Colon (tissue), 2 donors: ENCODE results near the gene PTBP3.
"Not testable (repeated sequence)": the region's sequence is repeated elsewhere in the genome, so short reads cannot be mapped to it uniquely, and the experiment has no call there.

ENCODE experiments used
- FAIRE-seq: peaks from 2 replicates; lab custom pipeline; 2012; peaks lifted over from hg19 to GRCh38; lab: Jason Lieb, UNC
- donor health status: control.
- donor health status: control.

Gene PTBP3

DNA sequence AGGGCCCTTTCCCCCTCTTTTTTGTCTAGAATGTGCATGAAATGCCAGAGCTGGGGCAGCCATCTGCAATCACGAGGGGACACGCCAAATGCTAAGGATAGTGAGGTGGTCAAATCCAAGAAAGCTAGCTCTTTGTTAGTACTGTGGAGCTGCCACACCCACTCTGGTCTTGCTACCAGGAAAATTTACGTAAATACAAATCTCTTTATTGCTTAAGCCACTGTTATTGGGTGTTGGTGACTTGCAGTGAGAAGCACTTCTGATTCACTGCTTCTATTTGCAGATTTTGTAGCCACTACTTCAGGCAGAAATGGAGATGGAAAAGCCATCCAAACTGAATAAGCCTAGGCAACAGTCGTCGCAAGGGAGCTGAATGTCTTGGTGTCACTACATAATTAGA, 132.7 kb downstream of the PTBP3 start:
- FAIRE-seq: no peak

DNA sequence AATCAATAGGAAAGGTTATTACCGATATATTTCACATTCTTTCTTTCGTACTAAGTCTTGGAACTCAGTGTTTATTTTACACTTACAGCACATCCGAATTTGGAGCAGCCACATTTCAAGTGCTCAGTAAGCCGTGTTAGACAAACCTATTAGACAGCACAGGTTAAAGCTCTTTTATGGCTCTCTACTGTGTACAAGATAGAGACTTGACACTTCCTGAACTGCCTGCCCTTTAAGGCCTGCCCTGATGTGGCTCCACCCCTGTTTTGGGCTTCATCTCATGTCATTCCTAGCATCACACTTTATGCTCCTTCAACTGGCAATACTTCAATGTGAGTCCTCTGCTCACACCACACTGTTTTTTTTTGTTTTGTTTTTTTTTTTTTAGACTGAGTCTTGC, 134.8 kb downstream of the PTBP3 start:
- no peak for FAIRE-seq

DNA sequence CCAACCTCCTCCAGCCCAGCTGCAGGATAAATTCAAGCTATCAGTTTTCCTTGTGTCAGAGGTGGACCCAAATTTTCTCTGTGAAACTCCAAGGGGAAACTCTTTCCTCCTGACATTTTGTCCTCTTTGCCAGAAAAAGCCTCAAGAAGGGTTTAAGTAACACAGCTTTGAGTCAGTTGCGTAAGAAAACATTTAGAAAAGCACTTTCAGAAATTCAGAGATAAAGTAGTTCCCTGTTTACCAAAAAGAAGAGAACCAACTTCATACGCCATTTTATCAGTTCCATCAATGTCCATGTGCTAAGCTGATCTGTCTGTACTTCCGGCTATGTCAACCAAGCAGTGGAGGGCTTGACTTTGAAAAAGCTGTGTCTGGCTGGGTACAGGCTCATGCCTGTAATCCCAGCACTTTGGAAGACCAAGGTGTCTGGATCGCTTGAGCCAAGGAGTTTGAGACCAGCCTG, 138.4 kb downstream of the PTBP3 start:
- no peak for FAIRE-seq

DNA sequence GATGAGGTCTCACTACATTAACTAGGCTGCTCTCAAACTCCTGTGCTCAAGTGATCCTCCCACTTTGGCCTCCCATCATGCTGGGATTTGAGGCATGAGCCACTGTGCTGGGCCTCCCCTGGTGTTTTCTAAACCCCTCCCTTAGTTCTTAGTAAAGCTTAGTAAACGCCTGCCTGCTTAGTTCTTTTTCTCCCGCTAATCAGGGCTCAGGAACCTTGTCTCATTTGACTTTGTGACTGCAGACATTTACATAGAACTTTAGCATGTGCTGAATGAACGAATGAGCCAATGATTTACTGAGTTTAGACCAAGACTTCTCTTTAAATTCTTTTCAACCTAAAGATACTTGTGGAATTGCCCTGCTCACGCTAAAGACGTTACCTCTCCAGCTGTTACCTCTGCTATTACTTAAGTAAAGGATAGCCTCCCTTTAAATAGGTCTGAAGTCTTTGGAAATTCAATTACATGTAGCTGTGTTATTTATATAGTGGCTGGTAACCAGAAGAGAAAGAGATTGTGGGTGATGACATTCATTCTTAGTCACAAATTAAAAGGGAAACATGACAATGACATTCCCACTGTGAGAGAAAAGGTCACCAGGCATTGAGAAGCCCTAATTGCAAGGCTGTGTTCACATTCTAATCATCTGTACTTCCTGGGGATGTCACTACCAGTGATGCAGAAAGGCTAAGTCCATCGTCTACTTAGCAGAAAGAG, 139.7 kb downstream of the PTBP3 start:
- FAIRE-seq: no peak

DNA sequence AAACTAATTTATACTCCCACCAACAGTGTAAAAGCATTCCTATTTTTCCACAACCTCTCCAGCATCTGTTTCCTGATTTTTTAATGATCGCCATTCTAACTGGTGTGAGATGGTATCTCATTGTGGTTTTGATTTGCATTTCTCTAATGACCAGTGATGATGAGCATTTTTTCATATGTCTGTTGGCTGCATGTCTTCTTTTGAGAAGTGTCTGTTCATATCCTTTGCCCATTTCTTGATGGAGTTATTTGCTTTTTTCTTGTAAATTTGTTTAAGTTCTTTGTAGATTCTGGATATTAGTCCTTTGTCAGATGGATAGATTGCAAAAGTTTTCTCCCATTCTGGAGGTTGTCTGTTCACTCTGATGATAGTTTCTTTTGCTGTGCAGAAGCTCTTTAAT, 143.1 kb downstream of the PTBP3 start:
- FAIRE-seq: not testable (repeated sequence)

DNA sequence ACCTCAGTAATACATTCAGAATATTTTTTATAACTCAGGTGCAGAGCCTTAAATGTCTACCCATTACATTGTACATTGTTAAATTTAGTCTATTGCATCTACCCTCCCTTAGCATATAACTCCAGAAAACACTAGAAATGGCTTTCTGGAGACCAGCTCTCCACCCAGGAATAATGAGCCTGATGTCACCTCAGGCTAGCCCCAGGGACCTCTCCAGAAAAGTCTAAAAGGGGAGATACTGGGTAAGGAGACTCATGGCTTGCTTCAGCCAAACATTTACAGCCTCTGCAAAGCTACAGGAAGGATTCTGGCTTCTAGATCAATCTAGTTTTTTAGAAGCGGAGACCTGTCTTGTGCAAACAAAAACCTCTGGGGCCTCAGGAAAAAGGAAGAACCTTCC, 144.5 kb downstream of the PTBP3 start:
- FAIRE-seq: no peak

DNA sequence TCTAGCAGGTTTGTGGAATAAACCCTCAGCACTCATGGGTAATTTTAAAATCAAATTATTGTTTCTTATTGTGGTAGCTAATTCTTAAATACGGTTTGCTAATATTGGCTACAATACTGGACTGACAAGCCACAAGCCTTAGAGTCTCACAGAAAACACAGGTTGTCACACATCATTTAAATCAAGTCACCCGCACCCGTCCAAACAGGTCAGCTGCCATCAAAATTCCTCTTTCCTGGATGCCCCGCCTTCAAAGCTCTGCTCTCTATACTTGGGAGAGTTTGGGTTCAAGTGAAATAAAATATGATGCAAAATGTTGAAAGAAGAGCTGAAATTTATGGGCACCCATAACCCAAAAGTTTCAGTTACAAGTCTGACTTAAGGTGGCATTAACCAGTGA, 146.0 kb downstream of the PTBP3 start:
- FAIRE-seq: no peak

DNA sequence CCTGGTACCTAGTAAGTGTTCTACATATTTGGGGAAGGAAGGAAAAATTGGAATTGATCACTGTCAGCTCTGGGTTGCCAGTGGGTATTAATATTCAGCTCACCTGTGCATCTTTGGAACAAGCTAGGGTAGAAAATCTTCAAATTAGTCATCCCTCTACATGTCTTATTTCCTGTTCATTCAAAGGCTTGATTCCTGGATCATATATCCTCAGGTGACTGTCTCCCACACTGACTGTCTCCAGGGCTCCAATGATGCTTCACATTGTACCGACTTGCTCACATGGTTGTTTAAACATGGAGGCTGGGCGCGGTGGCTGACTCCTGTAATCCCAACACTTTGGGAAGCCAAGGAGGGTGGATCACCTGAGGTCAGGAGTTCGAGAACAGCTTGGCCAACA, 146.7 kb downstream of the PTBP3 start:
- no peak for FAIRE-seq

DNA sequence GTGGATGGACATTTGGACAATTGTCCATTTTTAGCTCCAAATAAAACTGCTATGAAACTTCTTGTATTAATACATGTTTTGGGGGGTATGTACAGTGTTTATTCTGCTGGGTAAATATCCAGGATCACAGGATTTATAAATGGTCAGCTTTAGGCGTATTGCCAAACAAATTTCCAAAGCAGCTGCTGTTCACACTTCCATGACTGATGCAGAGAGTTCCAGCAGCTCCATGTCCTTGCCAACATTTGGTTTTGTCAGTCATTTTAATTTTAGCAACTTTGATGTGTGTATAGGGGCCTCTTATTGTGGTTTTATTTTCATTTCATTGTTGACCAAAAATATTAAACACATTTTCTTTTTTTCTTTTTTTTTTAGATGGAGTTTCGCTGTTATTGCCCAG, 148.5 kb downstream of the PTBP3 start:
- no peak for FAIRE-seq

DNA sequence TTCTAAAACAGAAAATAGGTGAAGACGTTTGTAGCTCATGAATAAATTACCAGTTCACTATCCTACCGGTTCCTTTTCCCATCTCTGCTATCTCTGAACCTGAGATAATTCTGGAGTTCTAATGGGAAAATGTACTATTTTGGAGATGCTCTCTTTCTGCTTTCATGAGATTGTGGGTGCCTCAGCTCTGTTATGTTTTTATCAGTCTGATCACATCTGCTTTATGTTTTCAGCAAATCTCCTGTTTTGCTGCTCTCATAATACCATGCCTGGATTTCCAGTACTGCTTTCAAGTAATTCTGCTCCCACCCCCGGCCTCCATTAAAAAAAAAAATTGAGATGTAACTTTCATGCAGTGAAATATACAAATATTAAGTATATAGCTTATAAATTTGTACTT, 149.2 kb downstream of the PTBP3 start:
- FAIRE-seq: no peak

DNA sequence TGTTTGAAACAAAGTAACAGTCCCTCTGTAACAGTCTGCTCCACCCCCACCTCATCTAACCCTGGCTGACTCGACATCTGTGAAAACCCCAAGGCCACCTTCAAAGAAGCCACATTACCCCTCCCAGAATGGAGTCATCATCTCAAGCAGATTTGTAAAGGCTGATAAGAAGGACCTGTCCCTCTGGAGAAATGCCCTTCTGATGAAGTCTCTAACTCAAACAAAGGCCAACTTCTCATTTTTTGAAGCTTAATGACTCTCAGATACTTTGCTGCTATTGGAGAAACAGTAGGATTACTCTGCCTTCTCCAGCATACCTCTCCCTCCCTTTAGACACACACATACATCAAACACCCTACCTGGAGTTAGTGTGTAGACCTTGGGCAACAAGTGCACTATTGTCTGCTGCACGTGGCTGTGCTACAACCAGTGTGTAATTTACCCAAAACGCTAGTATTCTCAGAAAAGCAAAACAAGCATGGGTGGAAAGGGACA, 153.0 kb downstream of the PTBP3 start:
- FAIRE-seq: no peak

DNA sequence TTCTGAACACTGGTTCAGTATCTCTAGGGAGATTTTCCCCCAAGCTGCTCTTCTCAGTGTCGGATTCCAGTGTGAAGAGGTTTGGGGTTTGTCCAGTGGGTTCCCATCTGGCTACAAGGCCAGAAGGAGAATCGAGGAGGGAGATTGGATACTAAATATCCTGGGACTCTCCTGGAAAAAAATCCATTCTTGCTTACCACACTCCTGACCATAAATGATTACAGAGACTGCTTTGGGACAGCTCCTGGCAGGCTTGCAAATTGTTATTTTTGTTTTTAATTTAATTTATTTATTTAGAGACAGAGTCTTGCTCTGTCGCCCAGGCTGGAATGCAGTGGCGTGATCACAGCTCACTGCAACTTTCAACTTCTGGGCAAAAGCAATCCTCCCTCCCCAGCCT, 153.6 kb downstream of the PTBP3 start:
- no peak for FAIRE-seq

DNA sequence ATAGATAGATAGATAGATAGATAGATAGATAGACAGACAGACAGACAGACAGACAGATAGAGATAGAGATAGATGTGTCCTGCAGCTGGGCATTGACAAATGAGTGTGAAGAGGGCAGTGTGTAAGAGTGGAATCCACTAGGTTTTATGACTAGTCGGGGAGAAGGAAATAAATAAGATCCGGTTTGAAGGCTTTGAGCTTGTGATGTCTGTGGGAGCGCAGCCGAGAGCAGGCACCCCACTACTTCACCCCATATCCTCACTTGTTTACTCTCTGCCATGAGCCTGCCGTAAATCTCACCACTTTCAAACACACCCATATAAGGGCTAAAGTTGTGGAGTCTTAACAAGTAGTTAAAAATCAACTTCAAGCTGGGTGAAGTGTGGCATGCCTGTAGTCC, 156.9 kb downstream of the PTBP3 start:
- FAIRE-seq: no peak

DNA sequence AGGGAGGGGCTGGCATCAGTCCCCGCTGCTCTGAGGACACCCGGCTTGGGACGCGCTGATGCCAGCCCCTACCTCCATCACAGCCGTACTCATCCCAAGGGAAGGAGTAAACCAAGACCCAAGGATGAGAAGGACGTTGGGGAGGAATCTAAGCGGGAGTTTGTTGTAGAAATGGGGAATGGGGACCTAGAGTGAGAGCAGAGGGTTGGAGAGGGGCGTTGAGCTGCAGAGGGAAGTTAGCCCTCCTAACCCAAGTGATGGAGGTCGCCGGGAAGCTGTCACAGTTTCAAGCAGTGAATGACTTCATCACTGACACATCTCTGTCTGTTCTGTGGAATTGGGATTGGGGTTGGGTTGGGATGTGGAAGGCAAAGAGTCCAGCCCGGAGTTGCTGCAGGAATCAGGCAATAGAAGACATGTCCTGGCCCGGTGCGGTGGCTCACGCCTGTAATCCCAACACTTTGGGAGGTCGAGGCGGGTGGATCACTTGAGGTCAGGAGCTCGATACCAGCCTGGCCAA, 157.6 kb downstream of the PTBP3 start:
- no peak for FAIRE-seq

DNA sequence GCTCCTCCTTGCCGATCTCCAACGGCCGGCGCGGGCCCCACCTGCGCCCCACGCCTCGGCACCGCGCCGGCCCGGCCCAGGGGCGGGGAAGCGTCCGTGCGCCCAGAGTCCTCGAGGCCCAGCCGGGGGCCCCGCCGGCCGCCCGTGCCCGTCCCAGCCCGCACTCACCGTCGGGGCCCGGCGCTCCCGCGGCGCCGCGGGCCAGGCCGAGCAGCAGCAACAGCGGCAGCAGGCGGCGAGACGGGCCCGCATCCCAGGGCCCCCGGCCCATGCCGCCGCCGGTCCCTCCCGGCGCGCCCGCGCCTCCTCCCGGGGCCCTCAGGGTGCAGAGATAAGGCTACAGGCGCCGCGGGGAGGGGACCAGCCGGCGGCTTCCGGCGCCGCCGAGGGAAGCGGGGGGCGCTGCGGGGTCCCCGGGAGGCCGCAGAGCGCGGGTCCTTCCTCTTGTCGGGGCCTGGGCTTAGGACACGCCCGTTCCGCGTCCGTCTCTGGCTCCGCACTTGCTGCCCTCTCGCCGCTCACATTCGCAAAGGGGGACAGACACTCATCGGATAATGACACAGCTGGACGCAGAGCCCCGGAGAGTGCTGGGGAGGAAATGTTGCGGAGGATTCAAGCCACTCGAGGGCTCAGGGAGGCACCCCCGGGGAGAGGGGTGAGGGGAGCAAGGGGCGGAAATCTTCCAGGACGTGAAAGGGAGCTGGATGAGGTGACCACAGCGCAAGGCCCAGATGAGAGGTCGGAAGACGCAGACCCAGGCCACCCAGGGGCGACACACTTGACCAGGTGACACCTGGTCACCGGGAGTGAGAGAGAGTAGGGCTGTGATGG, 158.2 kb downstream of the PTBP3 start, which contains the start of gene SUSD1:
TSS of gene SUSD1 (minus strand) at position 333 of the 831 bp plus-strand sequence. CDS start at position 271, 62 bp downstream.
- FAIRE-seq: no peak

DNA sequence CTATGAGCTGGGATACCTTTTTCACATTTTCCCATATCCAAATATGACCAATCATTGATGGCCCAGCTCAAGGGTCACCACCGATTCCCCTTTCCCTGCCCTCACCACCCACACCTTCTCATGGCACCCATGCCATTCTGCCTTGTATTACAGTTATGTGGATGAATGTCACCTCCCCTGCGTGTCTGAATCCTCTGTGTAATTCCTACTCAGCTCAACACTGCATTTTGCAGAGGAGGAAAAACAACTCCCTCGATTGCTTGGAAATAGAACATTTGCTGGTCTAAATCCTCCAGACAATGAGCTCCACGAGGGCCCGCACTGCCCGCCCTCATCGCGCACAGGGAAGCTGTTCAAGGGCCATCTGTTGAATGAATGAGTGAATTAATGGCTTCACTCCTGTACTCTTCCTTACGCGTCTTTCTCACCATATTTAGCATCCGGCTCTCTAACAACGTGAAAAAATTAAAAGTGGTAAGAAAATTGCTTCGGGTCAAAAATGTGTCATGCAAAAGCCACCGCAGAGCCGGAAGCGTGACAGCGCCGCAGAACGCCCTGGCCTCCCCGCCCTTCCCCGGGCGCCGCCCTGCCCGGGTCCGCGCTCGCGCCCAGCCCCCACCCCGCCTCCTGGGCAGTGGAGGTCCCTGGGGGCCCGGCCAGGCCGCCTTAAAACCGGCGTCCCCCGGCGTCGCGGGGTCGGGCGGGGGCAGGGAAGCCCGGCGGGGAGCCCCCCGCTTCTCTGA, 159.0 kb downstream of the PTBP3 start:
- no peak for FAIRE-seq

DNA sequence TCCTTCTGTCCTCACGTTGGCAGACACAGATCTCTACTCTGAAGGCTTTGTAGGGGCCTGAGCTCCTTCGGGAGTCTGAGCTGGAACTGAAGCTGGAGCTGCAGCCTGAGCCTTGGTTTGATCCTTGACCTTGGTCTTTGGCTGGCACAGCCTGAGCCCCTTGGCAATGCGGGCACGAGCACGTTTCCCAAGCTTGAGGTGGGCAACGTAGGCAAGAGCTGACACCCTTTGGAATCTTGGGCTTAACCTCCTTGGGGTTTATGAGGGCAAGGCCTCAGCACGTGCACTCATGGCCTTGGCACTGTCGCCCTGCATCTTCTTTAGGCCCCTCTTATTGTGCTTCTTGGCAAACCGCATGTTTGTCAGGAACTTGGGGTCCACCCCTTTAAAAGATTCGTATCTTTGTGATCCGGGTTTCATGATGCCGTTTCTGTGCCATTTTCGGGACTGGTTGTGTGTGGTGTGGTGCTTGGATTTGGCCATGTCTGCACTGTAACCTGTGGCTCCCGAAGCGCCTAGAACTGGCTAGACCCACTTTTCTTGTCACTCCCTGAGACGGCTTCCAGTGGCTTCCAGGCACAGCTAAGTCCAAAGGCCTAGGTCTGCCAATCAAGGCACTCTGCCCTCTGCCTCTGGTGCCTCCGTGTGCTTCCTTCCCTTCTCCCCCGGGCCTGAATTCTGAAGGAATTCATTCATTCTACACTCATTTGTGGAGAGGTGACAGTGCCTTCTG, 159.8 kb downstream of the PTBP3 start:
- FAIRE-seq: no peak

DNA sequence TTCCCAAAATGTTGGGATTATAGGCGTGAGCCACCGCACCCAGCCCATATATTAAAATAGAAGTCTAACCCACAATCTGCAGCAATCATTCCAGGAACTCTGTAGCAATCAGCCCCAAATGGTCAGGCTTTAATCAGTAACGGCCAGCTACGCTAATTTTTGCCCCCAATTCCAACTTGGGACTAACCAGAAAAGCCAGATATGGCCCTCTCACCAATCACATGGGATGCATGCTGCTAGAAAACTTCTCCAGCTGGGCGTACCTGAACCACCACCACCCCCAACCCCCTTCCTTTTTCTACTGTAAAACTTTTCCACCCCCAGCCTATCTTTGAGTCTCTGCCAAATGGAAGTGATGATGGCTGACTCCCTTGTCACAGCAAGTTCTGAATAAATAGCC, 162.5 kb downstream of the PTBP3 start:
- no peak for FAIRE-seq

DNA sequence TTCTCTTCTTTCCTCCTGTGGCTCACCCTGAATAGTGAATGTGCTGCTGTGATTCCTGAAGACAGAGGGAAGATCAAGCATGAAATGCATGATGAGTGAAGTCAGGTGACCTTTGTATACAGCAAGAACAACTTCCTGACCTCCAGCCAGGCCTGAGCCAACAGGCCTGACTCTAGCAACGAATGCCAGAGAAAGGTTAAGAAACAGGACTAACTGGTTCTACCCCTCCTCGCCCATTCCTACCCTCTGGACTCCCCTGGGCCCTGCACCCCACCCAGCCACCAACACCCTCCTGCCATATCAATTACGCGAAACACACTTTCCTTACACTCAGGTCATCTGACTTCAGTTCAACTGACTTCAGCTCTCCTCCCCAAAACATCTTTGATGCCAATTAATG, 163.2 kb downstream of the PTBP3 start:
- FAIRE-seq: no peak

DNA sequence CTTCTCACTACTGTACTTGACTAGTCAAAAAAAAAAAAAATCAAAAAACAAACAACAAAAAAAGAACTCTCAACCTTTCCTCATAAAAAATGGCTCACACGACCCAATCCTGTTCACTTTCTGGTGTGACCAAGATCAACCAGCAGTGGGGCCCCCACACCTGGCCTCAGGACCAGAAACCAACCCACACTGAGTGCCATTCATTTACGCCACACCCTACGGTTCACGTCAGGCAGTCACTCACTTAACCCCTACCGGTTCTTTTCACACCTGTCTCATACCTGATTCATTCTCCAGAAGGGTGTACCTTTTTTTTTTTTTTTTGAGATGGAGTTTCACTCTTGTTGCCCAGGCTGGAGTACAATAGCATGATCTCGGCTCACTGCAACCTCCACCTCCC, 164.1 kb downstream of the PTBP3 start:
- no peak for FAIRE-seq

DNA sequence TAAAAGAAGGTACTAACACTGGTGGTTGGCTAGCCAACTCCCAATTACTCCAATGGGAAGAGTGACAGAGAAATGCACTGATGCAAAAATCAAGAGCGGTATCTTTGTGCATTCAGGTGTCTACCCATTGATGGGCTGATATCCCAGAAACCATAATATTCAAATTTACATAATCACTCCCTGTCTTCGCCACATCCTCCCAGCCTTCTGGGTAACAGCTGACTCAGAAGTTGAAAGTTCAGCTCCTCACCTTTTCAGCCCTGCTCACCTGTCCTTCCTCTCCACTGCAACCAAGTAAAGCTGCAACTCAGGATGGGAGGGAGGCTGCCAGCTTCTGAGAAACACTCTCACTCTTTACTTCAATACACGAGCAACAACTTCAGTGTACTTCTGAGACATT, 165.2 kb downstream of the PTBP3 start:
- no peak for FAIRE-seq
